GM12892 (cell line): ENCODE results near the gene MXI1.

Experiments
- DNase-seq: peaks from one replicate; pipeline ENCODE4 v3.0.0; 2011; ENCODE audit not compliant: insufficient read length
- FAIRE-seq: peaks from 2 replicates; lab custom pipeline; 2011; peaks lifted over from hg19 to GRCh38; lab: Jason Lieb, UNC
- POLR2A ChIP-seq: IDR thresholded peaks from 2 replicates; pipeline ENCODE4 v1.6.1; 2011; ENCODE audit warnings: low read depth, low read length, control low read depth
- POLR2AphosphoS5 ChIP-seq: IDR thresholded peaks from 2 replicates; pipeline ENCODE4 v1.6.1; 2011; ENCODE audit warnings: low read depth, low read length, control low read depth
- TAF1 ChIP-seq: IDR thresholded peaks from 2 replicates; pipeline ENCODE4 v1.6.1; 2011; ENCODE audit warnings: low read depth, mild to moderate bottlenecking, control low read depth, low read length, borderline replicate concordance

MXI1 gene

DNA sequence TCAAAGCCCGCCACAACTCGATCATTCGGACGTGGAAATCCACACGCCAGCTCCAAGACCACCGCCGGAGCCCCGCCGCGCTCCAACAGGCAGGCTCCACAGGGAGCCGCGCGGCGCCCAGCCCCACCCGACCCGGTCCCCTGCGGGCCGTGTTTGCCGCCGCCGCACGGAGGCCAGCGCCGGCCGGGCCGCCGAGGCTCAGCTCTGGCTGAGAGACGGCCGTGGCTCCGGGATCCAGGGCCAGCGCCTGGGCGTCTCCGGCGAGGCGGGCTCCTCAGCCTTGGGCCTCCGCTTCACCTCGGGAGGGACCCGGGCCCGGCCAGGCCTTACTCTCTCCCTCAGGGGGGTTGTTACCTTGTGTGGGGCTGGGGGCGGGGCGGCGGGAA is 97.0 kb downstream of the MXI1 start:
- peak; percentile 46 for DNase-seq
- no peak for FAIRE-seq
- TF ChIP-seq POLR2AphosphoS5 (no peak), TAF1 (no peak), POLR2A (no peak)

DNA sequence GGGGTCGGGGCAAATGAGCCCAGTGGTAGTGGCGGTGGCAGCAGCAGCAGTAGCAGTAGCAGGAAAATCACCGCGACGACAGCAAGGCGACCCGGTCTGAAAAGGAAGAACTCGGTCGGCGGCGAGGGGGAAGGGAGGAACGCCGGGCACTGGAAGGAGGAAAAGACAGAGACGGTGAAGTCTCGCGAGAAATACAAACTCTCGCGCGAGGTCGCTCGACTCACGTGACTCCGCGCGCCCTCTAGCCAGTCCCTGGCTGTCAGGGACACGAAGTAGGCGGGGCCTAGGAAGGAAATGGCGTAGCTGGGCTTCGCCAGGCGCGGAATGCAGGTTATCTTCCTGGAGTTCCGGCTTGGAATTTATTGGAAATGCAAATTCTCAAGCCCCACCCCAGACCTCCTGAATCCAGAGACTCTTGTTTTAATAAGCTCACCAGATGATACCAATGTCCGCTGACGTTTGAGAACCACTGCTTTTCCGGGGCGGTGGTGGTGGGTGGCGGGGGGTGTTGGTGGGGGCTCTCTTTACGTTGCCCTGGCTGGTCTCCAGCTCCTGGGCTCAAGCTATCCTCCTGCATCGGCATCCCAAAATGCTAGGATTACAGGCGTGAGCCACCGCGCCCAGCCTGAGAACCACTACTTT is 97.5 kb downstream of the MXI1 start, which contains the start of gene SMNDC1:
Gene SMNDC1 (minus strand): TSS at position 141 of the 642 bp plus-strand sequence. CDS start 1,333 bp downstream, outside the sequence.
- FAIRE-seq (peak; percentile 99), DNase-seq (peak; percentile 88)
- TF ChIP-seq TAF1 (peak; percentile 87; the same call in 1 of the 2 replicates), POLR2AphosphoS5 (peak; percentile 92), POLR2A (peak; percentile 93)

DNA sequence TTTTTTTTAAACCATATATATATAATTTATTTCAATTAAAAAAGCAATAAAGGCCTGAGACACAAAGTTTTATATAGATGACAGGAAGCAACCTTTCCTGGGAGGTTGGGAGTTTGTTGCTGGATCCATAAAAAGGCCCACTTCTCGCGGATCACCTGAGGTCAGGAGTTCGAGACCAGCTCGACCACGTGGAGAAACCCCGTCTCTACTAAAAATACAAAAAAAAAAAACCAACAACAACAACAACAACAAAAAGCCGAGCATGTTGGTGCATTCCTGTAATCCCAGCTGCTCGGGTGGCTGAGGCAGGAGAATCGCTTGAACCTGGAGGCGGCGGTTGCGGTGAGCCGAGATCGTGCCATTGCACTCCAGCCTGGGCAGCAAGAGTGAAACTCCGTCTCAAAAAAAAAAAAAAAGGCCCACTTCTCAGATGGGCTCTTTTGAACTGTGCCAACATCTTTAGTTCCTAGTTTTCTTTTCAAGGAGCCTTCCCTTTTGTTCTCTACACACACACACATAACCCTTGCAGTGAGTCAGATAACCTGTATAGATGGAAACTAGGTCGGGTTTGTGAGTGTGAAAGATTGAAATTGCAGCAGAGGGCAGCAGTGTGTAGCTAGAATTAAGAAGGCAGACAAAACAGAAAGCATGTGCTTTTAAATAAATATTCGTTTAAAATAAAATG is 98.5 kb downstream of the MXI1 start:
- FAIRE-seq (peak; percentile 85), DNase-seq (no peak)
- no peak for TF ChIP-seq TAF1
- TF ChIP-seq POLR2A = no peak
- no peak for TF ChIP-seq POLR2AphosphoS5

DNA sequence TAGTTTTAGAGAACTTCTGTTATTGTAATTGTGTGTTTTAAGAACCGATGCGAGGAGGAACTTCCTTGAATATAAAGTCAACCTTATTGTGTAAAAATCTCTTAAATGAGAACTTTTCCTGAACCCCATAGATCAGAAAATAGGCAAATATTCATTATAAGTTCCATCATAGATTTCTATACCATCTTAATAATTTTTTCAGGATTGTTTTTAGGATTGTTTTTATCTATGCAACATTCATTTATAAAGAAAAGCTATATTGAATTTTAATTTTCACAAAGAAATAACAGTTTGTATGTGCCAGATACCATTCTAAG is 99.0 kb downstream of the MXI1 start:
- FAIRE-seq (no peak), DNase-seq (no peak)
- TF ChIP-seq POLR2A (no peak), TAF1 (no peak), POLR2AphosphoS5 (no peak)

DNA sequence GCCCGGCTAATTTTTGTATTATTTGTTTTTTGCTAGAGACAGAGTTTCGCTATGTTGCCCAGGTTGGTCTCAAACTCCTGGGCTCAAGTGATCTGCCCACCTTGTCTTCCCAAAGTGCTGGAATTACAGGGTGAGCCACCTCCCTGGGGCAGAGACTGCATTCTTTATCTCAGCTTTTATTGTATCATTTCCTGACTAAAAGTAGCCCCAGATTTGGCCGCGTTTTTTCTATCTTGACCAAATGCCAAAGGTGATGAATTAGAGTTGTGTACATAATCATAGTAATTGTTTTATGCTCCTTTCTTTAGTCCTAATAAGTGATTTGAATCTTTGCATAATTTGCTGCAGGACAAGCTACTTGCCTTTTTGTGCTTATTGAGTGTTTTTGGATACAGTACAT is 100.4 kb downstream of the MXI1 start:
- DNase-seq (no peak), FAIRE-seq (no peak)
- TF ChIP-seq TAF1 (no peak), POLR2AphosphoS5 (no peak), POLR2A (no peak)

DNA sequence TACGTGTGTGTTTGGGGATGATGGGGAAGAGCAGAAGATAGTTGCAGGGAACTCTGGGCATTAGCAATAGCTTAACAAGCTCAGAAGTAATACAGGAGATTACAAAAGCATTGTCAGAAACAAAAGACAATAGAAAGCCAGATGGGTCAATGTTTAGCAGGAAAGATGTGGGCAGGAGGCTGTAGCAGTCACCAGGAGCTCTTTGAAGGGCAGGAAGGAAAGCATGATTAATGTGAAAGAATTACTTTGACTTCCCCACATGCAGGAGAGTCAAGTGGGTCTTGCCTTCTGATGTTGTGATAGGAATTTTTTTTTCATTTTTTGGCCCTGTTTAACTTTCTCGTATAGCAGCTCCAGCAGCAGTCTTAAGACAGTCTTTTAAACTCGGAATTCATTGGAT is 103.3 kb downstream of the MXI1 start:
- DNase-seq = no peak
- FAIRE-seq = no peak
- TF ChIP-seq POLR2A = no peak
- no peak for TF ChIP-seq POLR2AphosphoS5
- TF ChIP-seq TAF1 = no peak

DNA sequence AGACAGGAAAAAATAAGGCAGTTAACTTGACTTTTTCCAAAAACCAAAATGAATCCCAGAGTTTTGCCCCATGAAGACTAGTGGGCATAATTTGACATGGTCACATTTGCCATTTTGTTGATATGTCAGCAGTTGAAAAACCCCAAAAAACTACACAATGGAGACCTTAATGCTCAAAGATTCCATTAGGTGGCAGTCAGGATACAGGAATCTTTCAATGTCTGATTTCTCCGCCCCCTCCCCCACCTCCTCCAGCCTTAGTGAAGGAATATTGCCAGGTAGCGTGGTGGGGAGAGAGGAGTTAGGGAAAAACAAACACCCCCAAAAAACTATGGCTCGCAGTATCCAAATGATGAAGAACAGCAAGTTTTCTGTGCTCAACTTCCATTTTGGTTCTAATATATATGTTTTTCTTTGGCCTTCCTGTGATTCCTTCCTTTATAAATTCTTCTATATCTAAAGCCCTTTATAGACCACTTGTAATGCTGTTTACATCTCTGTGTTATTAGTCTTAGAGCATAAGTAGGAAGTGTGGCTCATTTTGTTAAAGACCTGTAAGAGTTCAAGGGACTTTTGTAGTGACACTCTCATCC is 104.0 kb downstream of the MXI1 start:
- DNase-seq (no peak), FAIRE-seq (peak; percentile 71)
- TF ChIP-seq POLR2A (no peak), POLR2AphosphoS5 (no peak), TAF1 (no peak)

DNA sequence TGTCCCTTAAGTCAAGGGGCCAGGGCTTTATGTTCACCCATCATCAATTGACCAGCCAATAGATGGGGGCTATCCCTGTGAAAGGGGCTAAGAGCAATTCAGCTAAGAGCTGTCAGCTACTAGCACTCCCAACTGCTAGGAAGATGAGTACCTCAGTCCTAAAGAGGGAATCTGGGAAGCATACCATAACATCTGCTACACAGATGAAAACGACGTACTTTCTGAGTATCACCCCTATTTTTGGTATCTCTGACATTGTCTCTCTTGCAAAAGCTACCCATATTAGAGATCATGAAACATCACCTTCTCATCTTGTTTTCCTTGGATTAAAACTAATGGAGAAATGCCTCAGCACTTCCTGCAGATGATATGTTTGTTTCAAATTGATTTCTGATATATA is 104.8 kb downstream of the MXI1 start:
- no peak for TF ChIP-seq POLR2A
- no peak for TF ChIP-seq POLR2AphosphoS5
- no peak for TF ChIP-seq TAF1
- FAIRE-seq (no peak), DNase-seq (no peak)

DNA sequence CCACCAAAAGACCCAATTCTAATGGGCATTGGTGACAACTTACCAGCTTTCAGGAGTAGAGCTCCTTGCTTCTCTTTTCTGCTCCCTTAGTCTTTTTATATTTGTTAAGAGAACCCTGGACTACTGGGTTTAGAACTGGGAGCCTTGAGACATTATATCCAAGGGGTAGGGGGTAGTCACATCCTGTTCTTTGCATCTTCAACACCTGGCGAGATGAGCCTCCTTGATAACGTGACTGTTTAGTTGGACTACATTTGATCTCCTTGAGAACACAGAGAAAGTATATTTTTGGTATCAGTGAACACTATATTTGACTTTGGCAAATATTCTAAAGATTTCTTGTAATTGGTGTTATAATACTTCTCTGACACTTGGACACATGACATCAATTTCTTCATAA is 106.3 kb downstream of the MXI1 start:
- no peak for FAIRE-seq

DNA sequence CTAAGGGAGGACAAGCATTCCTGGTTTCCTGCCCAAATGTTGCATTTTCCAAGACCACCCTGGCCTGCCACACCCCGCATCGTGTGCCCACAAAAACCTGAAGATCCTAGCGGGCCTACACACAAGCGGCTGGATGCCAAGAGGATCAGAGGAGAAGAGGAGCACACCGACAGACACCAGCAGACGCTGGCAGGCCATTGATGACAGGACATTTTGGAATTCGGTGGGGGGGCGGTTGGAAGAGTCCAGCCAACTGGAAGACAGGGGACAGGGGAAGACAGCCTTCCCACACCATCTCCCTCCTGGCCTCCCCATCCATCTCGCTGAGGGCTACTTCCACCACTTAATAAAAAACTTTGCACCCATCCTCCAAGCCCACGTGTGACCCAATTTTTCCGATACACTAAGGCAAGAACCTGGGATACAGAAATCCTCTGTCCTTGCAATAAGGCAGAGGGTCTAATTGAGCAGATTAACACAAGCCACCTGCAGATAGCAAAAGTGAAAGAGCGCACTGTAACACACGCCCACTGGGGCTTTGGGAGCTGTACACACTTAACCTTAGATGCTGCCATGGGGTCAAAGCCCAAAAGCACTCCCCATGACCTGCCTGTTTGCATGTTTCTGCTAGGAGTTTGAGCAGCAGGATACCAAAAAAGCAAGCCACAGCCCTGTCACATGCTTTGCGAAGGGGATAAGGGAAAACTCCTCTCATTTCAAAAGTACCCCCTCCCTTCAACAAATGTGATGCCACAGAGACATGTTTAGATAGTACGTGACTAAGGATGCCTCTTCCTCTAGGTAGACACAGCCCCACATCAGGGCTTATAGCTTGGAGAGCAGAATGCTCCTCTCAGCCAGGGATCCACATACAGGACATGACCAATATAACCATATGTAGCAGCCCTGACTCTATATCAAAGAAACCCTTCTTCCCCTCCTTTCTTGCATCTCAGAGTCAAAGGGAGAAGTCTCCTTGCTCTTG is 110.8 kb downstream of the MXI1 start:
- FAIRE-seq = peak; percentile 51
- TF ChIP-seq POLR2A (no peak), TAF1 (no peak), POLR2AphosphoS5 (no peak)
- DNase-seq = no peak

More for the DNA sequence above, 106.3 kb downstream of the MXI1 start:
- TF ChIP-seq POLR2A = no peak
- no peak for TF ChIP-seq POLR2AphosphoS5
- TF ChIP-seq TAF1 = no peak
- no peak for DNase-seq
